OCI-LY3 (cell line): ENCODE measurements around the gene GFOD1.

ENCODE experiments used
- H2AFZ ChIP-seq: fragments of 200-600, 300-600 bp; shearing (Covaris generic); 2 replicates; pipeline ENCODE4 v1.6.0; 2014; ENCODE audit warnings: antibody characterized with exemption, low read depth, low read length
- H3K27ac ChIP-seq: fragments of 200-600, 300-600 bp; sonication (generic); 2 replicates; pipeline ENCODE4 v1.5.1; 2014; ENCODE audit warnings: mild to moderate bottlenecking, low read length, moderate library complexity, mixed read lengths
- H3K27me3 ChIP-seq: fragments of 200-600, 300-600 bp; sonication (generic); 2 replicates; pipeline ENCODE4 v1.6.1; 2014; ENCODE audit warnings: low read depth, low read length, mixed read lengths
- H3K36me3 ChIP-seq: fragments of 200-600, 300-600 bp; sonication (generic); replicated peaks from 2 replicates; pipeline ENCODE3; 2014; ENCODE audit warnings: low read depth, low read length, mixed read lengths
- H3K4me1 ChIP-seq: fragments of 300-600, 200-600 bp; sonication (generic); 2 replicates; pipeline ENCODE4 v1.6.1; 2014; ENCODE audit warnings: low read length, mixed read lengths
- H3K4me2 ChIP-seq: fragments of 200-600, 300-600 bp; sonication (generic); 2 replicates; pipeline ENCODE4 v1.6.1; 2014; ENCODE audit warnings: low read length, mixed read lengths
- H3K4me3 ChIP-seq: fragments of 300-600, 200-600 bp; sonication (generic); 2 replicates; pipeline ENCODE4 v1.5.1; 2014; ENCODE audit warnings: antibody characterized with exemption, mild to moderate bottlenecking, low read length, moderate library complexity
- H3K79me2 ChIP-seq: fragments of 300-600, 200-600 bp; shearing (Covaris generic); 2 replicates; pipeline ENCODE4 v1.6.1; 2014; ENCODE audit warnings: mild to moderate bottlenecking, low read length, mixed read lengths
- H3K9ac ChIP-seq: fragments of 300-600, 200-600 bp; shearing (Covaris generic); 2 replicates; pipeline ENCODE4 v1.6.0; 2014; ENCODE audit warnings: mild to moderate bottlenecking, low read length, moderate library complexity
- H3K9me3 ChIP-seq: fragments of 200-600, 300-600 bp; shearing (Covaris generic); 2 replicates; pipeline ENCODE4 v1.6.1; 2014; ENCODE audit warnings: low read length, mixed read lengths; ENCODE audit not compliant: insufficient read depth
- H4K20me1 ChIP-seq: fragments of 200-600, 300-600 bp; sonication (generic); 2 replicates; pipeline ENCODE4 v1.6.1; 2016; ENCODE audit warnings: low read length, mixed read lengths; ENCODE audit not compliant: insufficient read depth
- EZH2phosphoT487 ChIP-seq: fragments of 200-600 bp; shearing (Covaris generic); IDR thresholded peaks from 2 replicates; pipeline ENCODE4 v1.6.1; 2018; ENCODE audit warnings: antibody characterized with exemption, mixed run types, low read depth
- TF ChIP-seq, protein P1 (sequence below): fragments of 200-600, 300-600 bp; sonication (generic); IDR thresholded peaks from 2 replicates; pipeline ENCODE4 v1.5.1; 2014; ENCODE audit warnings: antibody characterized with exemption, low read length, low read depth

GFOD1 gene

DNA sequence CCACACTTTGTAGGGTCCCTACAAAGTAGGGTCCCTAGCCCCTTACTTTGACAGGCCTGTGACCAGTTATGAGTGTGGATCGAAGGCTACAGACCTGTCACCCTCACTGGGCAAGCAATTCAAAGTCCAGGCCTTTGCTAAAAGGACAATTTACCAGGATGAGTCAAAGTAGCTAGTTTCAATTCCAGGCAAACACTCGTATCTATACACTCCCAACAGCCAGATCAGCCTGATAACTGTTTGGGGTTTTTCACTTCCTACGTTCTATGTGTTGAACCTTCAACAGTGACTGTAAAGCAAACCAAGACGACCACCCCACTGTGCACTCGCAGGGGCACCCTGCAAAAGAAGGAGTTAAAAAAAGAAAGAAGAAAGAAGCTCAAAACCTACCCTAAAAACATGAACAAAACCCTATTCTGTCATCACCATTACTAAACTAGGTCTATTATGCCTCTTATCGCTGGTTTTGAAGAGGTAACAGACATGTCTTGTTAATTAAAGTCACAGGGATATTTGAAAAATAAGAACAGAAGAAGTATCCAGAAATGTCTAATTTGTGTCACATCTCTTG is 3.2 kb downstream of the GFOD1 start:
- H3K79me2 ChIP-seq: no peaks in the 10 kb centered on the region
- no peak for TF ChIP-seq EZH2phosphoT487
- TF ChIP-seq, protein P1, sequence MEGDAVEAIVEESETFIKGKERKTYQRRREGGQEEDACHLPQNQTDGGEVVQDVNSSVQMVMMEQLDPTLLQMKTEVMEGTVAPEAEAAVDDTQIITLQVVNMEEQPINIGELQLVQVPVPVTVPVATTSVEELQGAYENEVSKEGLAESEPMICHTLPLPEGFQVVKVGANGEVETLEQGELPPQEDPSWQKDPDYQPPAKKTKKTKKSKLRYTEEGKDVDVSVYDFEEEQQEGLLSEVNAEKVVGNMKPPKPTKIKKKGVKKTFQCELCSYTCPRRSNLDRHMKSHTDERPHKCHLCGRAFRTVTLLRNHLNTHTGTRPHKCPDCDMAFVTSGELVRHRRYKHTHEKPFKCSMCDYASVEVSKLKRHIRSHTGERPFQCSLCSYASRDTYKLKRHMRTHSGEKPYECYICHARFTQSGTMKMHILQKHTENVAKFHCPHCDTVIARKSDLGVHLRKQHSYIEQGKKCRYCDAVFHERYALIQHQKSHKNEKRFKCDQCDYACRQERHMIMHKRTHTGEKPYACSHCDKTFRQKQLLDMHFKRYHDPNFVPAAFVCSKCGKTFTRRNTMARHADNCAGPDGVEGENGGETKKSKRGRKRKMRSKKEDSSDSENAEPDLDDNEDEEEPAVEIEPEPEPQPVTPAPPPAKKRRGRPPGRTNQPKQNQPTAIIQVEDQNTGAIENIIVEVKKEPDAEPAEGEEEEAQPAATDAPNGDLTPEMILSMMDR: no peak
- peaks cover 16% of the 10 kb centered on the region; the same call in 1 of the 2 replicates for H3K27me3 ChIP-seq
- no peak overlapping the region for H3K4me3 ChIP-seq
- H4K20me1 ChIP-seq: no peaks in the 10 kb centered on the region; the same call in 1 of the 2 replicates
- H3K27ac ChIP-seq: no peak overlapping the region
- no peaks in the 10 kb centered on the region for H3K9me3 ChIP-seq
- no peaks in the 10 kb centered on the region for H3K36me3 ChIP-seq
- peak overlapping the region; percentile 29 for H3K4me2 ChIP-seq
- H2AFZ ChIP-seq: no peak overlapping the region
- H3K9ac ChIP-seq: no peak overlapping the region
- H3K4me1 ChIP-seq: peaks cover 17% of the 10 kb centered on the region

DNA sequence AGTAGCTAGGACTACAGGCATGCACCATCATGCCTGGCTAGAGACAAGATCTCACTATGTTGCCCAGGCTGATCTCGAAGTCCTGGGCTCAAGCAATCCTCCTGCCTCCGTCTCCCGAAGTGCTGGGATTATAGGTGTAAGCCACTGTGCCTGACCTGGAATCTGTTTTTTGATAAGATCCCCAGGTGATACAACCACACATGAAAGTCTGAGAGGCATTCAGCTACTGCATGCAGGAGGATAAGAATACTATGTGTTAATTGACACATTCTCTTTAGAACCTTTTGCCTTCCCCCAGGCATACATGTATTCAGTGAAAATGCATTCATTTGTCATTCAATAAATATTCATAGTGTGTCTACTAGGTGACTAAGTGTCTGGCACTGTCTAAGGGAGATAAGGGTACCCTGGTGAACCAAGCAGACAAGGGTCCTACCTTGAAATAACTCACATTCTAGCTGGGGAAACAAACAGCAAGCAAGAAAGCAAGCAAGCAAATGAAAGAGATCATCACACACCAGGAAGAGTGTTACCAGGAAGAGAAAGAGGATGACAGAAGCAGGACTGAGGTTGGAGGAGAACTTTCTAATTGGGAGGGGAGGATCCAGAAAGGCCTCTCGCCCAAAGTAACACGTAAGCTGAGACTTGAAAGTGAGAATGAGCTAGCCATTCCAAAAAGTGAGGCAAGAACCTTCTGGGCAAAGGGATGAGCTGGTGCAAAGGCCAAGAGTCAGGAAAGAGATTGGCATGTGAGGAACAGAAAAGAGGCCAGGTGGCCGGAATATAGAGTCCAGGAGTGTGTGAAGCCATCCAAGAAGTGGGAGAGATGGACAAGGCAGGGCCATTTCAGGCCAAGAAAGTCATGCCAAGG is 6.5 kb downstream of the GFOD1 start:
- TF ChIP-seq, protein P1: no peak
- no peak for TF ChIP-seq EZH2phosphoT487
- Histone ChIP-seq H4K20me1 (no peaks in the 10 kb centered on the region; the same call in 1 of the 2 replicates), H3K9ac (no peak overlapping the region), H3K9me3 (no peaks in the 10 kb centered on the region), H3K27ac (no peak overlapping the region), H3K4me1 (peaks cover 28% of the 10 kb centered on the region), H2AFZ (no peak overlapping the region), H3K4me2 (no peak overlapping the region), H3K27me3 (peaks cover 15% of the 10 kb centered on the region; the same call in 1 of the 2 replicates), H3K79me2 (no peaks in the 10 kb centered on the region), H3K4me3 (no peak overlapping the region), H3K36me3 (no peaks in the 10 kb centered on the region)

DNA sequence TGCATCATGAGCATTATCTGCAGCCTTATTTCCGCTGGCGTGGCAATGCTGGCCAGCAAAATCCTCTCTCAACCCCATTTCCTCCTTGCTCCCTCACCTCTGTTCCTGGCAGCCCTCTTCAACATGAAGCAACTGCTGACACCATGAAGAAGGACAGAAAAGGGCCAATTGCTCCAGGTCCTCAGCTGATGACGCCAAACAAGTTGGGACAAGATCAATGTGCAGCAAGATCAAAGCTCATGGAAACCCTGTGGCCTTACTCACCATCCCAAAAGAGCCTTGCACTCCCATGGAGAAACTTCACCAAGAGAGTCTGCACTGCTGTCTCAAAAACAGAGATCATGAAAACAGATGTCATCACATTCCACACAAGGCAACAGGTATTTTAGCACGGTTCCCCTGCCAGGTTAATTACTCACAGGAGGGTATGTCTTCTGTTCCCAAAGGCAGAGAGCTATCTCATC is 7.4 kb downstream of the GFOD1 start:
- TF ChIP-seq, protein P1: no peak
- TF ChIP-seq EZH2phosphoT487: no peak
- no peak overlapping the region for H3K4me2 ChIP-seq
- H3K27ac ChIP-seq: no peak overlapping the region
- no peak overlapping the region for H3K9ac ChIP-seq
- peaks cover 6% of the 10 kb centered on the region; the same call in 1 of the 2 replicates for H3K27me3 ChIP-seq
- H2AFZ ChIP-seq: no peak overlapping the region
- no peaks in the 10 kb centered on the region for H3K36me3 ChIP-seq
- H3K9me3 ChIP-seq: no peaks in the 10 kb centered on the region
- H3K4me3 ChIP-seq: no peak overlapping the region
- peaks cover 25% of the 10 kb centered on the region for H3K4me1 ChIP-seq
- H4K20me1 ChIP-seq: no peaks in the 10 kb centered on the region; the same call in 1 of the 2 replicates
- no peaks in the 10 kb centered on the region for H3K79me2 ChIP-seq

DNA sequence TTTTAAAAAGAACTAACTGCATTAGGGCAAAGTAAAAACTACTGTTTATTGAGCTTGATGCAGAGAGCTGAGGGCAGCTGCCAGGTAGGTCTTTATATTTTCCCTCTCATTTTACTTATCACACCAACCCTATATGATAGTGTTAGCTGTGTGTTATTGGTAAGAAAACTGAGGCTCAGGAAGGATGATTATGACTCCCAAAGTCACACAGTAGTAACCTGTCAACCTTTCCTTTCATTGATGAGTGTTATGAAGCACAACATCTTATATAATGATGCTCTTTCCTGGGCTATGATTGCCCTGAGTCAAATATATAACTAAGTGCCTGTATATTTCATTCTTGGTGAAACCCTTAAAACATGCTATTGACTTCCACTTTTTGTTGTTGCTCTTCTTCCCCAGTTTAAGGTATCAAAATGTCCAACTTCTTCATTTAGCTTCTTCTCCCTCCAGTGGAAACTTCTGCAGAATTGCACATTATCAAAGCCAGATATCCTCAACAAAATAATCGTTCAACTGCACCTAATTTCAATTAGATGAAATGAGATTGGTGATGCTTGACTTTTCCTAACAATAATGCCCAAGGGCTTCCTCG is 8.1 kb downstream of the GFOD1 start:
- Histone ChIP-seq H3K27ac (no peak overlapping the region), H3K36me3 (no peaks in the 10 kb centered on the region), H3K27me3 (no peaks in the 10 kb centered on the region), H2AFZ (no peak overlapping the region), H4K20me1 (no peaks in the 10 kb centered on the region), H3K4me1 (peaks cover 21% of the 10 kb centered on the region), H3K79me2 (no peaks in the 10 kb centered on the region), H3K4me2 (no peak overlapping the region), H3K9me3 (no peaks in the 10 kb centered on the region), H3K4me3 (no peak overlapping the region), H3K9ac (no peak overlapping the region)
- TF ChIP-seq, protein P1: no peak
- no peak for TF ChIP-seq EZH2phosphoT487
